HepG2 (cell line): ENCODE measurements around the gene NAA25. TPM values are rescaled to one million over a fixed set of nuclear protein-coding genes. Genes with fewer than 3 reads are reported as not detected.

Experiments used
- ATAC-seq: fragments of 200-7000 bp; cut with Tn5 transposase; 3 replicates; pipeline ENCODE4 v1.9.1; 2020; ENCODE audit warnings: mild to moderate bottlenecking, moderate library complexity
- BruUV-seq: library from RNA; stranded (reverse); fragments of 400-500 nt; replicated peaks from 2 replicates; lab custom pipeline; 2021; lab: Mats Ljungman, UMichigan
- CTCF ChIA-PET: fragments of 300-600 bp; formaldehyde crosslinking; extraction: SDS; loops from one replicate; lab custom pipeline; 2021; ENCODE audit warnings: low total read pairs, inconsistent platforms, low intra/inter-chr PET ratio; lab: Yijun Ruan, JAX
- POLR2A ChIA-PET: fragments of 350-600 bp; sonication (Branson Sonifier 250); formaldehyde crosslinking; loops from one replicate; lab custom pipeline; 2020; ENCODE audit warnings: antibody characterized with exemption, inconsistent platforms; lab: Yijun Ruan, JAX
- DNase-seq: peaks from one replicate; pipeline ENCODE4 v3.0.0-alpha.2; 2015; ENCODE audit warnings: low spot score
- FAIRE-seq: peaks from 3 replicates; lab custom pipeline; 2011; peaks lifted over from hg19 to GRCh38; lab: Jason Lieb, UNC
- H2AFZ ChIP-seq: one replicate; pipeline ENCODE4 v1.6.1; 2011; ENCODE audit warnings: low read length, inconsistent platforms
- H3K27ac ChIP-seq: fragments of 300-600 bp; 3 replicates; pipeline ENCODE4 v1.8.0; 2011; ENCODE audit warnings: mixed run types, mild to moderate bottlenecking, mixed read lengths, low read length, inconsistent platforms; ENCODE audit not compliant: insufficient read depth; ENCODE audit errors: extremely low read length
- H3K27me3 ChIP-seq, 2 experiments: fragments of 200-600 bp in 1 of 2; 2 replicates in 1 of 2; 3 replicates in 1 of 2; pipeline versions ENCODE4 v1.6.0 to v1.8.0; 2011; ENCODE audit warnings: low read length in 2 of 2, mild to moderate bottlenecking in 2 of 2, moderate library complexity in 2 of 2, inconsistent platforms in 1 of 2; ENCODE audit not compliant: insufficient read depth in 2 of 2, control insufficient read depth in 1 of 2
- H3K36me3 ChIP-seq, 2 experiments: fragments of 200-600 bp in 1 of 2; replicated peaks in 1 of 2; 2 replicates in 1 of 2; 3 replicates in 1 of 2; pipeline versions ENCODE4 v1.5.1 to v1.8.0; 2011; ENCODE audit warnings: low read length in 2 of 2, inconsistent platforms in 1 of 2; ENCODE audit not compliant: insufficient read depth in 2 of 2, control insufficient read depth in 1 of 2
- H3K4me1 ChIP-seq: 2 replicates; pipeline ENCODE4 v1.5.1; 2012; ENCODE audit warnings: low read length, inconsistent platforms; ENCODE audit not compliant: insufficient read depth
- H3K4me2 ChIP-seq: 2 replicates; pipeline ENCODE4 v1.6.0; 2011; ENCODE audit warnings: low read depth, low read length, inconsistent platforms
- H3K4me3 ChIP-seq, 3 experiments: fragments of 200-600 bp in 1 of 3; sonication (generic), shearing (Covaris generic) in 1 of 3; replicated peaks in 1 of 3; 2 replicates each; pipeline ENCODE4 v1.5.1; 2011 to 2016; ENCODE audit warnings: low read length in 3 of 3, inconsistent platforms in 2 of 3, low read depth in 2 of 3, mild to moderate bottlenecking in 2 of 3, control low read depth in 1 of 3, mixed read lengths in 1 of 3; ENCODE audit not compliant: insufficient read depth in 1 of 3
- H3K79me2 ChIP-seq: one replicate; pipeline ENCODE4 v1.6.1; 2011; ENCODE audit warnings: low read length, inconsistent platforms; ENCODE audit not compliant: insufficient read depth
- H3K9ac ChIP-seq: 2 replicates; pipeline ENCODE4 v1.6.0; 2011; ENCODE audit warnings: mild to moderate bottlenecking, low read depth, low read length, inconsistent platforms; ENCODE audit not compliant: insufficient read depth
- H3K9me3 ChIP-seq: 2 replicates; pipeline ENCODE4 v1.5.1; 2012; ENCODE audit warnings: mild to moderate bottlenecking, low read length
- H4K20me1 ChIP-seq: 2 replicates; pipeline ENCODE4 v1.6.0; 2011; ENCODE audit warnings: inconsistent platforms, mild to moderate bottlenecking, low read length, moderate library complexity; ENCODE audit not compliant: insufficient read depth
- JARID2 ChIP-seq: sonication (generic); formaldehyde crosslinking; IDR thresholded peaks from 2 replicates; pipeline ENCODE4 v1.8.1; 2023; ENCODE audit warnings: missing genetic modification reagents, inconsistent platforms; ENCODE audit not compliant: insufficient replicate concordance
- ZKSCAN8 ChIP-seq: IDR thresholded peaks from 2 replicates; pipeline ENCODE4 v1.6.1; 2016; ENCODE audit warnings: borderline replicate concordance, missing genetic modification reagents, missing compliant biosample characterization
- whole genome bisulfite sequencing: methylation state at CpG from one replicate; pipeline ENCODE4 v1.1.6; 2017; ENCODE audit warnings: low lambda C conversion rate; 5-methylcytosine and 5-hydroxymethylcytosine counted together
- in situ Hi-C: cut with HindIII; loops from 2 replicates; pipeline ENCODE4 v1.10.0; 2017; ENCODE audit warnings: low pct_unique_long_range_greater_than_20kb; ENCODE audit not compliant: extremely low pct_ligation_motif_present
- intact Hi-C: fragments of 100-400 bp; cut with micrococcal nuclease; formaldehyde crosslinking; loops from one replicate; pipeline ENCODE4 v1.10.0; 2022; ENCODE audit not compliant: unreplicated experiment
- polyA plus RNA-seq, 8 experiments: library from polyadenylated mRNA; depleted of rRNA in 3 of 8; stranded (reverse) in 7 of 8; unstranded in 1 of 8; fragments of >200 nt; fragmentation: Illumina TruSeq in 4 of 8; extraction: Trizol in 4 of 8; gene quantifications; 2 replicates each; pipeline versions ENCODE4 v1.2.1 to v1.2.3, GENCODE V29; 2011 to 2016; ENCODE audit warnings: low read depth in 4 of 8, missing spikeins in 1 of 8, mixed read lengths in 1 of 8; ENCODE audit not compliant: insufficient read depth in 1 of 8
- total RNA-seq, 5 experiments: library from RNA; depleted of rRNA; stranded (reverse); fragments of >200 nt; fragmentation: Illumina TruSeq; extraction: Trizol; gene quantifications; 2 replicates each; pipeline ENCODE4 v1.2.3, GENCODE V29; 2016; ENCODE audit warnings: low read depth in 1 of 5
- TF ChIP-seq, protein P1 (sequence below): IDR thresholded peaks from 2 replicates; pipeline ENCODE4 v1.6.1; 2018; ENCODE audit warnings: missing genetic modification reagents
- TF ChIP-seq, protein P2 (sequence below): sonication (generic); formaldehyde crosslinking; IDR thresholded peaks from 2 replicates; pipeline ENCODE4 v1.5.0; 2020; ENCODE audit warnings: mild to moderate bottlenecking, missing genetic modification reagents, borderline replicate concordance
- TF ChIP-seq, protein P3 (sequence below): sonication (generic); formaldehyde crosslinking; IDR thresholded peaks from 2 replicates; pipeline ENCODE4 v1.5.0; 2020; ENCODE audit warnings: mild to moderate bottlenecking, missing genetic modification reagents, moderate library complexity
- TF ChIP-seq, protein P4 (sequence below): sonication (generic); formaldehyde crosslinking; IDR thresholded peaks from 2 replicates; pipeline ENCODE4 v1.5.0; 2020; ENCODE audit warnings: missing genetic modification reagents

Gene NAA25
- total and polyA plus RNA-seq, 2 of the 13 experiments (the other 11 are each of a cell fraction or from before 2014, with no cell fraction given) = 11.4 to 32.0 TPM

DNA sequence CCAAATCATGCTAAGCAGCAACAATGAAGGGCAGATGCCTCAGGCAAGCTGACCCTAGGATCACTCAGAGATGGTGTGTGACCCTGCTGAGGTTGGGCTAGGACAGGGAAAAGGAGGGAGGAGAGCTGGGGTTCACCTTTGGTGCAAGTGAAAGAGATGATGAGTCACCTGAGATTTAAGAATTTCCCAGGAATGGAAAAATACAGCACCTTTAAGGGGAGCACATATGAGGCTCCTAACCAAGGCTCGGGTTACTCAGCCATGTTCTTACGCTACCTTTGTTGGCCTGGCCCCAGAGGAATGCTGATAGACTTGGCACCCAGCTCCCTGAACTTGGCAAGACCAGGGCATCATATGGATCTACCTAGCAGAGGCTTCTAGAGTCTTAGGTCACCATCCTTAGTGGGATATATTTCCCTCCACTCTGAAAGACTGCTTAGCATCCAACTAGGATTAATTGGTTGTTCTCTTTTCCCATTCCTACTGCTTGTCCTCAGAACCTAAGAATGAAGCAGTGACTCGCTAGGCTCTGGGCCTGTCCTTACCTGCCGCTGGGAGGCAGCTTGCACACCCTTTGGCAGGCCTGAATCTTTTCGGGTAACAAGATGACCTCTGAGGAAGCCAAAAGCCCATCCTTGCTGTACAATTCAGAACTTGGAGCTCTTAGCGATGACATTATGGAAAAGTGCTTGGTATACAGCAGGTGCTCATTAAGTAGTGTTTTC lies 4.0 kb upstream of the NAA25 start:
- H3K4me2 ChIP-seq = peak overlapping the region; percentile 74
- CTCF ChIA-PET = no interaction called here
- POLR2A ChIA-PET = interaction anchor here (0.9 to 9.5 kb wide), 2 partner anchors 12 to 13 kb away, joined by 3 to 85 read pairs; partner anchors contain the start of gene TRAFD1
- TF ChIP-seq, protein P1, sequence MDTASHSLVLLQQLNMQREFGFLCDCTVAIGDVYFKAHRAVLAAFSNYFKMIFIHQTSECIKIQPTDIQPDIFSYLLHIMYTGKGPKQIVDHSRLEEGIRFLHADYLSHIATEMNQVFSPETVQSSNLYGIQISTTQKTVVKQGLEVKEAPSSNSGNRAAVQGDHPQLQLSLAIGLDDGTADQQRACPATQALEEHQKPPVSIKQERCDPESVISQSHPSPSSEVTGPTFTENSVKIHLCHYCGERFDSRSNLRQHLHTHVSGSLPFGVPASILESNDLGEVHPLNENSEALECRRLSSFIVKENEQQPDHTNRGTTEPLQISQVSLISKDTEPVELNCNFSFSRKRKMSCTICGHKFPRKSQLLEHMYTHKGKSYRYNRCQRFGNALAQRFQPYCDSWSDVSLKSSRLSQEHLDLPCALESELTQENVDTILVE (CRISPR knock-in tag) = no peak
- TF ChIP-seq, protein P2, sequence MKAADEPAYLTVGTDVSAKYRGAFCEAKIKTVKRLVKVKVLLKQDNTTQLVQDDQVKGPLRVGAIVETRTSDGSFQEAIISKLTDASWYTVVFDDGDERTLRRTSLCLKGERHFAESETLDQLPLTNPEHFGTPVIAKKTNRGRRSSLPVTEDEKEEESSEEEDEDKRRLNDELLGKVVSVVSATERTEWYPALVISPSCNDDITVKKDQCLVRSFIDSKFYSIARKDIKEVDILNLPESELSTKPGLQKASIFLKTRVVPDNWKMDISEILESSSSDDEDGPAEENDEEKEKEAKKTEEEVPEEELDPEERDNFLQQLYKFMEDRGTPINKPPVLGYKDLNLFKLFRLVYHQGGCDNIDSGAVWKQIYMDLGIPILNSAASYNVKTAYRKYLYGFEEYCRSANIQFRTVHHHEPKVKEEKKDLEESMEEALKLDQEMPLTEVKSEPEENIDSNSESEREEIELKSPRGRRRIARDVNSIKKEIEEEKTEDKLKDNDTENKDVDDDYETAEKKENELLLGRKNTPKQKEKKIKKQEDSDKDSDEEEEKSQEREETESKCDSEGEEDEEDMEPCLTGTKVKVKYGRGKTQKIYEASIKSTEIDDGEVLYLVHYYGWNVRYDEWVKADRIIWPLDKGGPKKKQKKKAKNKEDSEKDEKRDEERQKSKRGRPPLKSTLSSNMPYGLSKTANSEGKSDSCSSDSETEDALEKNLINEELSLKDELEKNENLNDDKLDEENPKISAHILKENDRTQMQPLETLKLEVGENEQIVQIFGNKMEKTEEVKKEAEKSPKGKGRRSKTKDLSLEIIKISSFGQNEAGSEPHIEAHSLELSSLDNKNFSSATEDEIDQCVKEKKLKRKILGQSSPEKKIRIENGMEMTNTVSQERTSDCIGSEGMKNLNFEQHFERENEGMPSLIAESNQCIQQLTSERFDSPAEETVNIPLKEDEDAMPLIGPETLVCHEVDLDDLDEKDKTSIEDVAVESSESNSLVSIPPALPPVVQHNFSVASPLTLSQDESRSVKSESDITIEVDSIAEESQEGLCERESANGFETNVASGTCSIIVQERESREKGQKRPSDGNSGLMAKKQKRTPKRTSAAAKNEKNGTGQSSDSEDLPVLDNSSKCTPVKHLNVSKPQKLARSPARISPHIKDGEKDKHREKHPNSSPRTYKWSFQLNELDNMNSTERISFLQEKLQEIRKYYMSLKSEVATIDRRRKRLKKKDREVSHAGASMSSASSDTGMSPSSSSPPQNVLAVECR = 0 out of 2 replicates have a peak, but pooled peaks have one; percentile 26
- TF ChIP-seq ZKSCAN8 (peak; percentile 45; the same call in 1 of the 2 replicates), JARID2 (CRISPR knock-in tag) (no peak)
- TF ChIP-seq, protein P3, sequence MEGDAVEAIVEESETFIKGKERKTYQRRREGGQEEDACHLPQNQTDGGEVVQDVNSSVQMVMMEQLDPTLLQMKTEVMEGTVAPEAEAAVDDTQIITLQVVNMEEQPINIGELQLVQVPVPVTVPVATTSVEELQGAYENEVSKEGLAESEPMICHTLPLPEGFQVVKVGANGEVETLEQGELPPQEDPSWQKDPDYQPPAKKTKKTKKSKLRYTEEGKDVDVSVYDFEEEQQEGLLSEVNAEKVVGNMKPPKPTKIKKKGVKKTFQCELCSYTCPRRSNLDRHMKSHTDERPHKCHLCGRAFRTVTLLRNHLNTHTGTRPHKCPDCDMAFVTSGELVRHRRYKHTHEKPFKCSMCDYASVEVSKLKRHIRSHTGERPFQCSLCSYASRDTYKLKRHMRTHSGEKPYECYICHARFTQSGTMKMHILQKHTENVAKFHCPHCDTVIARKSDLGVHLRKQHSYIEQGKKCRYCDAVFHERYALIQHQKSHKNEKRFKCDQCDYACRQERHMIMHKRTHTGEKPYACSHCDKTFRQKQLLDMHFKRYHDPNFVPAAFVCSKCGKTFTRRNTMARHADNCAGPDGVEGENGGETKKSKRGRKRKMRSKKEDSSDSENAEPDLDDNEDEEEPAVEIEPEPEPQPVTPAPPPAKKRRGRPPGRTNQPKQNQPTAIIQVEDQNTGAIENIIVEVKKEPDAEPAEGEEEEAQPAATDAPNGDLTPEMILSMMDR (CRISPR knock-in tag) = peak; percentile 36
- TF ChIP-seq, protein P4, sequence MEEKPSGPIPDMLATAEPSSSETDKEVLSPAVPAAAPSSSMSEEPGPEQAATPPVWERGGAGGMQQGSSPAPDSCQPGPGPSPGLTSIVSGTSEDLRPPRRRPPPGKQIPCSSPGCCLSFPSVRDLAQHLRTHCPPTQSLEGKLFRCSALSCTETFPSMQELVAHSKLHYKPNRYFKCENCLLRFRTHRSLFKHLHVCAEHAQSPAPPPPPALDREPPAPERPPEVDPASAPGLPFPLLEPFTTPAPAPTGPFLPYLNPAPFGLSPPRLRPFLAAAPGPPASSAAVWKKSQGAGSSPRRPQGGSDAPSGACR (CRISPR knock-in tag) = 0 out of 2 replicates have a peak, but pooled peaks have one; percentile 19
- TF ChIP-seq, all 625 proteins: peak for 4
- 53% methylated on average over 5 of the region's 6 CpGs for WGBS
- H3K79me2 ChIP-seq = peaks cover 15% of the 10 kb centered on the region
- in situ Hi-C loops = loop anchor here (5.0 to 10.0 kb wide), 2 partner anchors 60 to 302 kb away; partner anchors contain the start of gene PTPN11
- H3K27me3 ChIP-seq = no peaks in the 10 kb centered on the region; a peak in 1 of 5 replicates
- H3K9ac ChIP-seq = no peak overlapping the region
- BruUV-seq = no TSS peak
- no peaks in the 10 kb centered on the region for H4K20me1 ChIP-seq
- H3K4me3 ChIP-seq = peak overlapping the region in 1 of 3 experiments; percentile 23; a peak in 3 of 6 replicates
- H3K27ac ChIP-seq = peak overlapping the region; percentile 24
- peaks cover 46% of the 10 kb centered on the region for H3K4me1 ChIP-seq
- intact Hi-C loops = loop anchor here (5.0 kb wide), 1 partner anchor 60 kb away; no protein-coding TSS in a partner anchor
- DNase-seq (no peak), ATAC-seq (no peak), FAIRE-seq (peak; percentile 8)
- H3K36me3 ChIP-seq = no peaks in the 10 kb centered on the region
- H2AFZ ChIP-seq = no peak overlapping the region
- no peaks in the 10 kb centered on the region for H3K9me3 ChIP-seq
